Nephron progenitor cell (in vitro differentiated cells): ENCODE data around the gene TBCEL.
"Not testable (repeated sequence)": the region's sequence is repeated elsewhere in the genome, so short reads cannot be mapped to it uniquely, and the experiment has no call there.

Source experiments
- DNase-seq: peaks from one replicate; pipeline ENCODE4 v3.0.0; 2021
- H3K27ac Mint-ChIP-seq: 2 replicates; pipeline ENCODE4 v1.8.0; 2021; ENCODE audit warnings: mild to moderate bottlenecking, moderate library complexity, mixed read lengths
- H3K27me3 Mint-ChIP-seq: 2 replicates; pipeline ENCODE4 v1.8.0; 2021; ENCODE audit warnings: mild to moderate bottlenecking, low read depth, mixed read lengths; ENCODE audit not compliant: poor library complexity
- H3K36me3 Mint-ChIP-seq: 2 replicates; pipeline ENCODE4 v1.8.0; 2021; ENCODE audit warnings: low read depth, mixed read lengths
- H3K4me1 Mint-ChIP-seq: 2 replicates; pipeline ENCODE4 v1.8.0; 2021; ENCODE audit warnings: mixed read lengths
- H3K4me3 Mint-ChIP-seq: 2 replicates; pipeline ENCODE4 v1.8.0; 2021; ENCODE audit warnings: mild to moderate bottlenecking, moderate library complexity, mixed read lengths
- H3K9me3 Mint-ChIP-seq: 2 replicates; pipeline ENCODE4 v1.8.0; 2021; ENCODE audit warnings: mild to moderate bottlenecking, moderate library complexity, mixed read lengths
- CTCF ChIP-seq: fragments of 200-600 bp; sonication (generic); IDR thresholded peaks from 2 replicates; pipeline ENCODE4 v1.5.0; 2021; ENCODE audit warnings: antibody characterized with exemption

TBCEL gene

DNA sequence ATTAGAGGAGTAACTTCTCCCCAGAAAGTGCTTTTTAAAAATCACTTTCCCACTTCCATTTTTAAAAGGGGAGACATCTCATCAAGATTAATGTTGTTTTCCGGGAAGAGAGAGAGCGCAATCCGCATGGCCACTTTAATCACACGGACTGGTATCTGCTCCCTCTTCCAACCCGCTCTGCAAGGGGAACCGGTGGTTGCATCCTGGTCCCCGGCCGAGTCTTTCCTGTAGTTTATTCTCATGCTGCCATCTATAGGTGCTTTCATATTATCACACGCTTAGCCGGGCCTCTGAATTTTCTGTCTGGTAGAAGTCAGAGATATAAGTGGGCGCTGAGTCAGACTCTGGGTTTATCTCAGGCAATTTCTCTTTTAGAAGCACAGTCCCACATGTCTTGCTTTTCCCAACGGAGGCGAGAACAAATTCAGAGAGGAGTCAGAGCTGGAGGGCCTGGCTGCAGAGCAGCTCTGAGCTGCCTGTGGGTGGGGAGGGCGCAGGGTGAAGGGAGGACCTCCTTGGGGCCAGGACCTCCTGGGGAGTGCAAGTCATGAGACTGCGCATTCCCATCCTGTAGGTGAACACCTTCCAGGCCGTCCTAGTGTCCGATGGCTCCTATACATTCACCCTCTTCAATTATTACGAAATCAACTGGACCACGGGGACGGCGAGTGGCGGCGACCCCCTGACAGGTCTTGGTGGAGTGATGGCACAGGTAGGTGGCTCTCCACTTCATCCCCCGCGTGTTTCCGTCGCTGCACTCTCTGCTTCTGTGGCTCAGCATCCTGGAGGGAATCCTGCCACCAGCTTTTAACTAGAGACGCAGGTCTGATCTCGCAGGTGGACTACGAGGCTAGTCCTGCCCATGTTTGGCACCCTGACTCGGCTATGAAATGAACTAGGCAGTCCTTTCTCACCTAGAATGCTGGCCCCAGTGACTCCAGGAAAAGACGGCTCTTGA lies 88.9 kb downstream of the TBCEL start:
- peak; percentile 54 for DNase-seq
- H3K36me3 Mint-ChIP-seq = no peaks in the 10 kb centered on the region
- peaks cover 22% of the 10 kb centered on the region for H3K4me1 Mint-ChIP-seq
- no peak overlapping the region for H3K27ac Mint-ChIP-seq
- peaks cover 37% of the 10 kb centered on the region for H3K27me3 Mint-ChIP-seq
- H3K4me3 Mint-ChIP-seq = no peak overlapping the region
- H3K9me3 Mint-ChIP-seq = no peaks in the 10 kb centered on the region
- peak; percentile 52 for TF ChIP-seq CTCF

- H3K9me3 Mint-ChIP-seq = no peaks in the 10 kb centered on the region
- TF ChIP-seq CTCF = no peak
- no peak for DNase-seq
- H3K4me3 Mint-ChIP-seq = no peak overlapping the region
- peaks cover 38% of the 10 kb centered on the region for H3K27me3 Mint-ChIP-seq
- no peak overlapping the region for H3K27ac Mint-ChIP-seq
- no peaks in the 10 kb centered on the region for H3K36me3 Mint-ChIP-seq
- H3K4me1 Mint-ChIP-seq = peaks cover 22% of the 10 kb centered on the region
Measured at GRCh38 chr11:121113611-121114010, 89.7 kb downstream of the TBCEL start.

- H3K4me3 Mint-ChIP-seq = not testable (repeated sequence)
Measured at GRCh38 chr11:121115024-121115423, 91.1 kb downstream of the TBCEL start.

DNA sequence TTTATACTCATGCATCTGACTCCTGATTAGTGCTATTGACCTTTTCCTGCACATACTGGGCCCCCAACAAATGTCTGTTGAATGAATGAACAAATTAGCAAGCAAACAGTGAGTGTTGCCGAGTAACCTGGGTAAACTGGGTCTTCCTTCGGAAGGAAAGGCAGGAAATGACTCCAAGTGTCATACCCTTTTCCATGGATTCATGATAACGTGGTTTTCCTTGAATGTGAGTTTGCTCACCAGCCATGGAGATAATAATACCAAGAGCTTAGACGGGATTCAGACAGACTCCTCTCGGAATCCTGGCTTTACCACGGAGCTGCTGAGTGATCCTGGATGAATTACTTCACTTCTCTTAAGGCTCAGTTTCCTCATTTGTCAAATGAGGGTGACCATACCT lies 93.9 kb downstream of the TBCEL start:
- Mint-ChIP-seq H3K27ac (no peak overlapping the region), H3K27me3 (peaks cover 30% of the 10 kb centered on the region), H3K4me1 (peaks cover 10% of the 10 kb centered on the region), H3K4me3 (no peak overlapping the region), H3K36me3 (peaks cover 5% of the 10 kb centered on the region), H3K9me3 (peaks cover 15% of the 10 kb centered on the region)
- no peak for TF ChIP-seq CTCF
- DNase-seq = no peak

More at GRCh38 chr11:121115024-121115423, 91.1 kb downstream of the TBCEL start:
- not testable (repeated sequence) for H3K36me3 Mint-ChIP-seq, DNase-seq, H3K9me3 Mint-ChIP-seq, H3K27ac Mint-ChIP-seq
- H3K4me1 Mint-ChIP-seq = peaks cover 22% of the 10 kb centered on the region
- H3K27me3 Mint-ChIP-seq = peaks cover 42% of the 10 kb centered on the region

DNA sequence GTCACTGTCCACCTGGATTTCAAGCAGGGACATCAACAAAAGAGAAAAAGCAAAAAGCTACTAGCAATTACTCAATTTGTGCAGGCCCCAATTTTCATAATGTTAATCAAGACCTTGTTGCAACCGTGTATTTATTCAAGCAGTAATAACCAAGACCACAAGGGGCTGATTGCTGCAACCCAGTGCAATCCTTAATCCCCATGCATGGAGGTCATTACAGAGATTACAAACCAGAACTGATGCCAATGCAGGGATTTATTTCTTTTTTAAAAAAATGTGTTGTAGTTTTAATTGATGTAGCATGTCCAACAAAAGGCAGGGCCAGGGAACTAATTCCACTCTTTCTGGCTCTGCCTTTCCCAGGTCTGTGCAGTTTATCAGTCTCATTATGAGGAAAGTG lies 95.5 kb downstream of the TBCEL start:
- DNase-seq = no peak
- no peak overlapping the region for H3K4me3 Mint-ChIP-seq
- peaks cover 28% of the 10 kb centered on the region for H3K9me3 Mint-ChIP-seq
- no peak overlapping the region for H3K27ac Mint-ChIP-seq
- no peaks in the 10 kb centered on the region for H3K4me1 Mint-ChIP-seq
- peaks cover 15% of the 10 kb centered on the region for H3K36me3 Mint-ChIP-seq
- no peak for TF ChIP-seq CTCF
- H3K27me3 Mint-ChIP-seq = peaks cover 20% of the 10 kb centered on the region

GRCh38 chr11:121122328-121122727 lies 98.4 kb downstream of the TBCEL start:
- Mint-ChIP-seq H3K36me3 (peaks cover 15% of the 10 kb centered on the region), H3K4me1 (no peaks in the 10 kb centered on the region), H3K27ac (no peak overlapping the region), H3K27me3 (peaks cover 10% of the 10 kb centered on the region), H3K9me3 (peaks cover 28% of the 10 kb centered on the region), H3K4me3 (no peak overlapping the region)
- no peak for TF ChIP-seq CTCF
- DNase-seq = no peak
